ENCODE measurements around the gene KCNQ2. TPM values are rescaled to one million over a fixed set of nuclear protein-coding genes. Genes with fewer than 3 reads are reported as not detected.

KCNQ2 gene
- total and polyA plus RNA-seq, 12 donors: 0.69 to 81.6 (median 10.3) TPM; not detected in 3

DNA sequence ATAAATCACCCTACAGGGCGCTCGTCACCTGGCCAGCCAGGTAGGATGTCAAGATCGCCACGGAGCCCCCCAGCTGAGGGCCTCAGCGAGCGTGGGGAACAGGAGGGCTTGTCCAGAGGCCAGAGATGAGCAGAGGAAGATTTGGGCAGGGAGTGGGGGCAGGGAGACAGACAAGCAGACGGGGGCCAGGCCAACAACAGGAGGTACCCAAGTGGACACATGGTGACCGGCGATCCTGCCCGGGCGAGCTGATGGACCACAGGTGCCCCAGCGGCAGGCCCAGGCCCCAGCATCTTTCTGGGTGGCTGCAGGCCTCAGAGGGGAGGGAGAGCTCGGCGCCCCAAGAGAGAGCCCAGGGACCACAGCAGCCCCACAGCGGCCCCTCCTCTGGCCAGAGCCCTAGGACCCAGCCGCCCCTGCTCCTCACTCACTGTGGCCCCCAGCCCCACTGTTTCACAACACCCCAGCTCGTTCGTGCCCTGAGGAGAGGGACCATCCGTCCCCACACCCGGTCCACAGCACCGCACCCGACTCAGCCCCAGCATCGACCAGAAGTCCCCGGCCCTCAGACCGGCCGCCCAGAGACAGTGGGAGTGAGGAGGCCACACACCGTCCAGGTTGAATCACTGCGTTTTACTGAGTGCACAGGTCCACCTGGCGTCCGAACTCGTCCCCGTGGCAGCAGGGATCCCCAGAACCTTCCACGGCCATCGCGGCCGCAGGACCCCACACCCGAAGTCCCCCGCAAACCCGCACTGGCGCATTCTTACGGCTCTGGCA, 72.7 kb downstream of the KCNQ2 start:
- H3K36me3 ChIP-seq (replicated peaks in 1 of 2): no peaks in the 10 kb centered on the region
- TF ChIP-seq, protein P1, sequence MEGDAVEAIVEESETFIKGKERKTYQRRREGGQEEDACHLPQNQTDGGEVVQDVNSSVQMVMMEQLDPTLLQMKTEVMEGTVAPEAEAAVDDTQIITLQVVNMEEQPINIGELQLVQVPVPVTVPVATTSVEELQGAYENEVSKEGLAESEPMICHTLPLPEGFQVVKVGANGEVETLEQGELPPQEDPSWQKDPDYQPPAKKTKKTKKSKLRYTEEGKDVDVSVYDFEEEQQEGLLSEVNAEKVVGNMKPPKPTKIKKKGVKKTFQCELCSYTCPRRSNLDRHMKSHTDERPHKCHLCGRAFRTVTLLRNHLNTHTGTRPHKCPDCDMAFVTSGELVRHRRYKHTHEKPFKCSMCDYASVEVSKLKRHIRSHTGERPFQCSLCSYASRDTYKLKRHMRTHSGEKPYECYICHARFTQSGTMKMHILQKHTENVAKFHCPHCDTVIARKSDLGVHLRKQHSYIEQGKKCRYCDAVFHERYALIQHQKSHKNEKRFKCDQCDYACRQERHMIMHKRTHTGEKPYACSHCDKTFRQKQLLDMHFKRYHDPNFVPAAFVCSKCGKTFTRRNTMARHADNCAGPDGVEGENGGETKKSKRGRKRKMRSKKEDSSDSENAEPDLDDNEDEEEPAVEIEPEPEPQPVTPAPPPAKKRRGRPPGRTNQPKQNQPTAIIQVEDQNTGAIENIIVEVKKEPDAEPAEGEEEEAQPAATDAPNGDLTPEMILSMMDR (IDR thresholded peaks at IDR 0.05): no peak
- no peaks in the 10 kb centered on the region for H3K9me3 ChIP-seq (replicated peaks in 1 of 3)
- H3K4me1 ChIP-seq (replicated peaks in 1 of 2): no peaks in the 10 kb centered on the region
- no peak overlapping the region for H3K27ac ChIP-seq
- no peaks in the 10 kb centered on the region for H3K27me3 ChIP-seq
- 71 to 90% (median 84%) methylated on average over 24 to 41 of the region's 41 CpGs for WGBS, 4 donors
- H3K4me3 ChIP-seq: no peak overlapping the region
- intact Hi-C loops (cut with DNase I): no loop called here
- DNase-seq: no peak

DNA sequence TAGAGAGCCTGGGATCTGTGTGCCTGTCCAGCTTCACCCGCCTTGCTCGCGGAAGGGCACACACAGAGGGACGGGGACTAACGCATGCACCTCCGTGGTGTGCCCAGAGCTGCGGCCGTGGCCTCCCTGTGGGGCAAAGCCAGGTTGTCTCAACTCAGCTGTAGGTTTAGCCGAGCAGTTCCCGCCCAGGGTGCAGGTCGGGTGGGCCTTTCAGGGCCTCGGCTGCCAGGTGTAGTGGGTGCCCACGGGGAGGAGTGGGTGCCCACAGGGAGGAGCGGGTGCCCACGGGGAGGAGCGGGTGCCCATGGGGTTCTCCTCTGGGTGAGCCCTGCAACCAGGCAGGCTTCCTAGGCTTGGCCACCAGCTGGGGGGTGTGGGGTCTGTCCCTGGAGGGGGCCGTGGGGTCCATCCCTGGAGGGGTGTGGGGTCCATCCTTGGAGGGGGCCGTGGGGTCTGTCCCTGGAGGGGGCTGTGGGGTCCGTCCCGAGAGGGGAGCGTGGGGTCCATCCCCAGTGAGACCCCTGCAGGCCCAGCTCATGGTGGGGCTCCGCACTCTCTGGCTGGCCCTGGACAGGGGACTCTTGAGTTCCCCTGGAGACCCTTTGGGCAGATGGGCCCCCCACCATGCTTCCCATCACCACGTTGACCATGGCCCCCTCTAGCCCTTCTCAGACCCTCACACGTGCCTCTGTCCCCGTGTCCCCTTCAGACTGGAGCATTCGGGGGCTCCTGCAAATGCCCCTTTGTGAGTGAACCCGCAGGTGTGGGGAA, 73.5 kb downstream of the KCNQ2 start:
- Histone ChIP-seq H3K27ac (no peak overlapping the region), H3K4me3 (no peak overlapping the region), H3K4me1 (replicated peaks in 1 of 2) (no peaks in the 10 kb centered on the region), H3K27me3 (no peaks in the 10 kb centered on the region), H3K36me3 (replicated peaks in 1 of 2) (no peaks in the 10 kb centered on the region), H3K9me3 (replicated peaks in 1 of 3) (no peaks in the 10 kb centered on the region)
- no peak for DNase-seq
- 62 to 86% (median 75%) methylated on average over 7 to 27 of the region's 27 CpGs for WGBS, 4 donors
- TF ChIP-seq, protein P1 (IDR thresholded peaks at IDR 0.05): no peak
- no peak for TF ChIP-seq POLR2A (IDR thresholded peaks at IDR 0.05)
- intact Hi-C loops (cut with DNase I): no loop called here

DNA sequence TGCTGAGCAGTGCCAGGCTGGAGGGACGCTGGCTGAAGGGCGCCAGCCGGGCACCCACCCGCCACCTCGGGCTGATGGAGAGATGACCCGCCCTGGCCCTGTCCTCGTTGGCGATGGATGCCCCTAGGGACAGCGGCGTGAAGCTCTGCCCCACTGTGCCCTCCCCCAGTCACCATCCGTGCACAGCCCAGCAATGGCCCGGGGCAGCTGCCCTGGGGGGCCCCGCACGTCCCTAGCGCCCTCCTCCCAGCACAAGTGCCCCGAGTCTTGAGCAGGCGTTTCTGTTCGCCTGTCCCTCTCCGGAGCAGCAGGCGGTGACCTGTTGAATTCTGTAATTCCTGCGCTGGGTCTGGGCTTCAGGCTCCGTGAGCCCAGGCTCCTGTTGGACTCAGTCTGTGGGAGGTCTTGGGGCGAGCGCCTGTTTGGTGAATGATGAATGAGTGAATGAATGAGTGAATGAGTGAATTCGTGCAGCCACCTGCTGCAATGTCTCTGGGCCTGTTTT, 74.5 kb downstream of the KCNQ2 start:
- no peak for DNase-seq
- Histone ChIP-seq H3K4me3 (no peak overlapping the region), H3K9me3 (replicated peaks in 1 of 3) (no peaks in the 10 kb centered on the region), H3K4me1 (replicated peaks in 1 of 2) (no peaks in the 10 kb centered on the region), H3K27me3 (peaks cover 3% of the 10 kb centered on the region), H3K27ac (no peak overlapping the region), H3K36me3 (replicated peaks in 1 of 2) (no peaks in the 10 kb centered on the region)
- TF ChIP-seq, protein P1 (IDR thresholded peaks at IDR 0.05): no peak
- no peak for TF ChIP-seq POLR2A (IDR thresholded peaks at IDR 0.05)
- intact Hi-C loops (cut with DNase I): no loop called here
- WGBS, 4 donors: 68 to 82% (median 76%) methylated on average over 5 to 25 of the region's 25 CpGs

DNA sequence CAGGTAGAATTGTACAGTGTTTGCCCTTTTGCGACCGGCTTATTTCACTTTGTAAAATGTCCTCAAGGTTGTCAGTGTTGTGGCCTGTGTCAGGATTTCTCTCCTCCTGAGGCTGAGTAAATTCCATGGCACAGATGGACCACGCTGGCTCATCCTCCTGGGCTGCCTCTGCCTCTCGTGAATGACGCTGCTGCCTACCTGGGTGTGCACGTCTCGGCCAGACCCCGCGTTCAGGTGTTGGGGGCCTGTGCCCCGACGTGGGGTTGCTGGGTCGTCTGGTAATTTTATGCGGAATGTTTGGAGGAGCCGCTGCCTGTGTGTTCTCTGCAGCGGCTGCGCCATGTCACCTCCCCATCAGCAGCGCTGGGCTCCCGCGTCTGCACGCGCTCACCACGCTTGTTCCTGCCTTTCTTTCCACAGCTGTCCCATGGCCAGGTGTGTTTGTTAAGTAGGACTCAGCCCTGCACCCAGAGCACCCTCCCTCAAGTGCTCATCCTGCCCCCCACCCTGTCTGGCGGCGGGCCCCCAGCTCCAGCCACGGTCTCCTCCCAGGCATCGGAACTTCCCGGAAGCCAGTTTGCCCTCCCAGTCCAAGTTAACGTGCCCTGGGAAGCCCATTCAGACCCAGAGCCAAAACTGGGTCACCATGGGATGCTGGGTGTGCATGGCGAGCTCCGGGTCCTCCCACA, 75.2 kb downstream of the KCNQ2 start:
- no peak for DNase-seq
- H3K27me3 ChIP-seq: peaks cover 3% of the 10 kb centered on the region
- H3K27ac ChIP-seq: no peak overlapping the region
- no peaks in the 10 kb centered on the region for H3K36me3 ChIP-seq (replicated peaks in 1 of 2)
- H3K4me1 ChIP-seq (replicated peaks in 1 of 2): no peaks in the 10 kb centered on the region
- H3K9me3 ChIP-seq (replicated peaks in 1 of 3): no peaks in the 10 kb centered on the region
- TF ChIP-seq POLR2A (IDR thresholded peaks at IDR 0.05): no peak
- TF ChIP-seq, protein P1 (IDR thresholded peaks at IDR 0.05): no peak
- intact Hi-C loops (cut with DNase I): no loop called here
- 77 to 85% (median 80%) methylated on average over 25 to 30 of the region's 30 CpGs for WGBS, 4 donors
- no peak overlapping the region for H3K4me3 ChIP-seq

All from adrenal gland (tissue), 12 donors.